Vagina (tissue), 2 donors: ENCODE results near the gene NEK9. TPM values are rescaled to one million over a fixed set of nuclear protein-coding genes. Genes with fewer than 3 reads are reported as not detected.

ENCODE experiments used
- DNase-seq, 2 donors: peaks; one replicate each; pipeline ENCODE4 v3.0.0-alpha.2; 2017; ENCODE audit errors: extremely low spot score in 2 of 2
- H3K27ac ChIP-seq: fragments of 200-600 bp; sonication (generic); one replicate; pipeline ENCODE4 v1.5.1; 2019
- H3K27me3 ChIP-seq: fragments of 200-600 bp; sonication (generic); one replicate; pipeline ENCODE4 v1.5.1; 2019
- H3K36me3 ChIP-seq, 2 donors: fragments of 200-600 bp; sonication (generic); one replicate each; pipeline ENCODE4 v1.5.1; 2017 to 2019
- H3K4me1 ChIP-seq: fragments of 200-600 bp; sonication (generic); one replicate; pipeline ENCODE4 v1.5.1; 2019
- H3K4me3 ChIP-seq, 2 donors: fragments of 200-600 bp; sonication (generic); 1 replicate in 1 of 2; 2 replicates in 1 of 2; pipeline ENCODE4 v1.5.1; 2016 to 2019
- H3K9me3 ChIP-seq: fragments of 200-600 bp; sonication (generic); one replicate; pipeline ENCODE4 v1.5.1; 2019
- CTCF ChIP-seq, 3 experiments: fragments of 450-650 bp in 2 of 3; fragments of 200-600 bp in 1 of 3; sonication (generic) in 1 of 3; IDR thresholded peaks; one replicate each; pipeline ENCODE4 v1.5.1; 2017 to 2019; ENCODE audit warnings: antibody characterized with exemption in 3 of 3, mild to moderate bottlenecking in 2 of 3, moderate library complexity in 2 of 3
- POLR2A ChIP-seq, 2 donors: fragments of 450-650 bp; IDR thresholded peaks; one replicate each; pipeline ENCODE4 v1.6.1; 2017; ENCODE audit warnings: antibody characterized with exemption in 2 of 2, mild to moderate bottlenecking in 2 of 2, moderate library complexity in 2 of 2
- POLR2AphosphoS5 ChIP-seq, 2 donors: sonication (generic); formaldehyde crosslinking; IDR thresholded peaks; one replicate each; pipeline ENCODE4 v1.9.0; 2017; ENCODE audit warnings: antibody characterized with exemption in 2 of 2, mild to moderate bottlenecking in 2 of 2, low read depth in 1 of 2; ENCODE audit not compliant: insufficient read depth in 1 of 2
- intact Hi-C: fragments of 100-400 bp; cut with DNase I; formaldehyde crosslinking; loops from one replicate; pipeline ENCODE4 v1.15.1; 2023
- total RNA-seq: library from RNA; depleted of rRNA; stranded (reverse); fragments of >200 nt; gene quantifications from one replicate; pipeline ENCODE4 v1.2.3, GENCODE V29; 2016

Gene NEK9
- total RNA-seq, 1 donor from 2014 or later: 58.4 TPM

GRCh38 chr14:75163677-75164076, 36.8 kb upstream of the NEK9 start:
- TF ChIP-seq POLR2A (IDR thresholded peaks at IDR 0.05) (no peak), CTCF (IDR thresholded peaks at IDR 0.05) (no peak), POLR2AphosphoS5 (IDR thresholded peaks at IDR 0.05; ENCODE audit: insufficient read depth in 1 of 2, low read depth in 1 of 2) (no peak)
- peaks cover 64% of the 10 kb centered on the region for H3K4me1 ChIP-seq

GRCh38 chr14:75162631-75163030, 35.8 kb upstream of the NEK9 start:
- Histone ChIP-seq H3K27ac (no peak overlapping the region), H3K4me1 (peaks cover 54% of the 10 kb centered on the region), H3K36me3 (no peaks in the 10 kb centered on the region), H3K27me3 (no peaks in the 10 kb centered on the region), H3K4me3 (no peak overlapping the region), H3K9me3 (no peaks in the 10 kb centered on the region)
- DNase-seq: no peak
- intact Hi-C loops: no loop called here
- TF ChIP-seq POLR2AphosphoS5 (IDR thresholded peaks at IDR 0.05; ENCODE audit: insufficient read depth in 1 of 2, low read depth in 1 of 2) (no peak), POLR2A (IDR thresholded peaks at IDR 0.05) (no peak), CTCF (IDR thresholded peaks at IDR 0.05) (no peak)

More at GRCh38 chr14:75163677-75164076, 36.8 kb upstream of the NEK9 start:
- Histone ChIP-seq H3K4me3 (no peak overlapping the region), H3K9me3 (no peaks in the 10 kb centered on the region), H3K27ac (no peak overlapping the region), H3K36me3 (no peaks in the 10 kb centered on the region), H3K27me3 (no peaks in the 10 kb centered on the region)
- intact Hi-C loops: no loop called here
- DNase-seq: no peak

- Histone ChIP-seq H3K27me3 (no peaks in the 10 kb centered on the region), H3K27ac (no peak overlapping the region), H3K4me1 (peaks cover 23% of the 10 kb centered on the region), H3K9me3 (no peaks in the 10 kb centered on the region), H3K36me3 (no peaks in the 10 kb centered on the region), H3K4me3 (no peak overlapping the region)
- intact Hi-C loops: no loop called here
- DNase-seq: no peak
- no peak for TF ChIP-seq CTCF (IDR thresholded peaks at IDR 0.05)
- TF ChIP-seq POLR2A (IDR thresholded peaks at IDR 0.05): no peak
- no peak for TF ChIP-seq POLR2AphosphoS5 (IDR thresholded peaks at IDR 0.05; ENCODE audit: insufficient read depth in 1 of 2, low read depth in 1 of 2)
These were observed 32.2 kb upstream of the NEK9 start for GRCh38 chr14:75158843-75159614.

- no peaks in the 10 kb centered on the region for H3K36me3 ChIP-seq
- DNase-seq: no peak
- intact Hi-C loops: no loop called here
- no peaks in the 10 kb centered on the region for H3K9me3 ChIP-seq
- no peaks in the 10 kb centered on the region for H3K27me3 ChIP-seq
- no peak overlapping the region for H3K4me3 ChIP-seq
- H3K27ac ChIP-seq: no peak overlapping the region
- TF ChIP-seq POLR2AphosphoS5 (IDR thresholded peaks at IDR 0.05; ENCODE audit: insufficient read depth in 1 of 2, low read depth in 1 of 2) (no peak), POLR2A (IDR thresholded peaks at IDR 0.05) (no peak), CTCF (IDR thresholded peaks at IDR 0.05) (no peak)
- H3K4me1 ChIP-seq: peaks cover 32% of the 10 kb centered on the region
These were observed 30.1 kb upstream of the NEK9 start for GRCh38 chr14:75156901-75157300.

GRCh38 chr14:75156111-75156510, 29.3 kb upstream of the NEK9 start:
- no peak for TF ChIP-seq CTCF (IDR thresholded peaks at IDR 0.05)
- peaks cover 0 to 8% of the 10 kb centered on the region in 2 donors for H3K36me3 ChIP-seq
- H3K4me1 ChIP-seq: peaks cover 34% of the 10 kb centered on the region
- intact Hi-C loops: no loop called here
- no peak overlapping the region for H3K27ac ChIP-seq
- no peak overlapping the region for H3K4me3 ChIP-seq
- no peaks in the 10 kb centered on the region for H3K27me3 ChIP-seq
- no peak for DNase-seq
- H3K9me3 ChIP-seq: no peaks in the 10 kb centered on the region
